Myocyte (in vitro differentiated cells): ENCODE results near the gene RNF149. TPM values are rescaled to one million over a fixed set of nuclear protein-coding genes. Genes with fewer than 3 reads are reported as not detected.
"Not testable (repeated sequence)": the region's sequence is repeated elsewhere in the genome, so short reads cannot be mapped to it uniquely, and the experiment has no call there.

Experiments used
- DNase-seq: peaks from one replicate; pipeline ENCODE4 v3.0.0-alpha.2; 2012; ENCODE audit warnings: low read depth
- total RNA-seq: library from RNA; depleted of rRNA; stranded (reverse); fragments of >200 nt; gene quantifications from 2 replicates; pipeline ENCODE4 v1.2.3, GENCODE V29; 2014

RNF149 gene
- total RNA-seq, 1 donor from 2014 or later = 40.8 TPM

GRCh38 chr2:101258804-101259203 lies 49.7 kb downstream of the RNF149 start:
- no peak for DNase-seq

- DNase-seq = no peak
Measured at GRCh38 chr2:101256316-101256715, 52.2 kb downstream of the RNF149 start.

GRCh38 chr2:101255501-101255900 lies 53.0 kb downstream of the RNF149 start:
- no peak for DNase-seq

GRCh38 chr2:101253703-101254450 lies 54.6 kb downstream of the RNF149 start:
- DNase-seq = no peak

- no peak for DNase-seq
Measured at GRCh38 chr2:101253013-101253702, 55.3 kb downstream of the RNF149 start.

GRCh38 chr2:101252408-101253012 lies 56.0 kb downstream of the RNF149 start, which contains the start of gene CNOT11:
Gene CNOT11 (plus strand): TSS chr2:101252886. CDS start chr2:101252965, 79 bp downstream.
- DNase-seq = peak; percentile 99

GRCh38 chr2:101251844-101252407 lies 56.6 kb downstream of the RNF149 start:
- no peak for DNase-seq

GRCh38 chr2:101251246-101251781 lies 57.2 kb downstream of the RNF149 start:
- DNase-seq = not testable (repeated sequence)

GRCh38 chr2:101249826-101250225 lies 58.7 kb downstream of the RNF149 start:
- DNase-seq = no peak

- DNase-seq = not testable (repeated sequence)
Measured at GRCh38 chr2:101248756-101249155, 59.7 kb downstream of the RNF149 start.

GRCh38 chr2:101245468-101245867 lies 63.0 kb downstream of the RNF149 start:
- DNase-seq = not testable (repeated sequence)

- not testable (repeated sequence) for DNase-seq
Measured at GRCh38 chr2:101244899-101245298, 63.6 kb downstream of the RNF149 start.

GRCh38 chr2:101244373-101244772 lies 64.1 kb downstream of the RNF149 start:
- not testable (repeated sequence) for DNase-seq

GRCh38 chr2:101241158-101241557 lies 67.3 kb downstream of the RNF149 start:
- DNase-seq = peak; percentile 46

- not testable (repeated sequence) for DNase-seq
Measured at GRCh38 chr2:101240694-101241093, 67.8 kb downstream of the RNF149 start.

- not testable (repeated sequence) for DNase-seq
Measured at GRCh38 chr2:101239760-101240118, 68.8 kb downstream of the RNF149 start.

GRCh38 chr2:101238930-101239759 lies 69.4 kb downstream of the RNF149 start:
- DNase-seq = no peak

GRCh38 chr2:101237944-101238343 lies 70.6 kb downstream of the RNF149 start:
- not testable (repeated sequence) for DNase-seq

GRCh38 chr2:101235956-101236355 lies 72.5 kb downstream of the RNF149 start:
- not testable (repeated sequence) for DNase-seq

GRCh38 chr2:101234169-101234938 lies 74.1 kb downstream of the RNF149 start:
- no peak for DNase-seq
